ENCODE results near the gene FOXR1. TPM values are rescaled to one million over a fixed set of nuclear protein-coding genes. Genes with fewer than 3 reads are reported as not detected.
A peak's percentile ranks its signal among the peaks of the same experiment; 100 is the strongest.

Gene FOXR1
- total RNA-seq, 1 experiment from 2014 or later = not detected

DNA sequence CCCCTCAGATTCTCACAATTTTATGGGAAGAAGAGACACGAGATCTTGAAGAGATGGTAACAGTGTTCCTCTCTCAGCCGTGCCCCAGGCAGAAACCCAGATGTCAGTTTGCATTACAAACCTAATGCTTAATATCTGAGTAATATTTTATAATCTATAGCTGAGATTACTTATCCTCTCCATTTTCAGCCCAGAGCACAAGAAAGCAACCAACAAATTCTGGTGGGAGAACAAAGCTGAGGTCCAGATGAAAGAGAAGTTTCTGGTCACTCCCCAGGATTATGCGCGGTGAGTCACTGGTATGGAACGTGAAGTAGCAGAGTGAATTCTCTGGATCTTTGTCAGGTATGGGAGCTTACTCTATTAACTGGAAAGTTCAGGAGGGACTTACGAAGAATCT is 27.3 kb downstream of the FOXR1 start:
- intact Hi-C loops (cut with micrococcal nuclease; ENCODE audit: unreplicated experiment) = no loop called here
- peaks cover 14% of the 10 kb centered on the region for H3K4me1 ChIP-seq (ENCODE audit: insufficient read depth, low read length, poor library complexity, severe bottlenecking)
- ChIA-PET POLR2A (ENCODE audit: low non-redundant PET) (interaction anchor here (0.6 to 0.8 kb wide), 2 partner anchors 42 to 324 kb away, joined by 5 to 25 read pairs; no protein-coding TSS in a partner anchor), CTCF (no interaction called here)
- no peak for TF ChIP-seq EZH2 (IDR thresholded peaks at IDR 0.05; ENCODE audit: borderline replicate concordance, low read depth, low read length, poor library complexity, severe bottlenecking)
- TF ChIP-seq, protein P1, sequence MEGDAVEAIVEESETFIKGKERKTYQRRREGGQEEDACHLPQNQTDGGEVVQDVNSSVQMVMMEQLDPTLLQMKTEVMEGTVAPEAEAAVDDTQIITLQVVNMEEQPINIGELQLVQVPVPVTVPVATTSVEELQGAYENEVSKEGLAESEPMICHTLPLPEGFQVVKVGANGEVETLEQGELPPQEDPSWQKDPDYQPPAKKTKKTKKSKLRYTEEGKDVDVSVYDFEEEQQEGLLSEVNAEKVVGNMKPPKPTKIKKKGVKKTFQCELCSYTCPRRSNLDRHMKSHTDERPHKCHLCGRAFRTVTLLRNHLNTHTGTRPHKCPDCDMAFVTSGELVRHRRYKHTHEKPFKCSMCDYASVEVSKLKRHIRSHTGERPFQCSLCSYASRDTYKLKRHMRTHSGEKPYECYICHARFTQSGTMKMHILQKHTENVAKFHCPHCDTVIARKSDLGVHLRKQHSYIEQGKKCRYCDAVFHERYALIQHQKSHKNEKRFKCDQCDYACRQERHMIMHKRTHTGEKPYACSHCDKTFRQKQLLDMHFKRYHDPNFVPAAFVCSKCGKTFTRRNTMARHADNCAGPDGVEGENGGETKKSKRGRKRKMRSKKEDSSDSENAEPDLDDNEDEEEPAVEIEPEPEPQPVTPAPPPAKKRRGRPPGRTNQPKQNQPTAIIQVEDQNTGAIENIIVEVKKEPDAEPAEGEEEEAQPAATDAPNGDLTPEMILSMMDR (conservative IDR thresholded peaks at IDR 0.05; ENCODE audit: low read depth, low read length) = no peak
- TSS peak; percentile 45 for BruUV-seq (replicated peaks)
- no peaks in the 10 kb centered on the region for H3K27me3 ChIP-seq (replicated peaks; ENCODE audit: insufficient read depth, low read depth, low read length, poor library complexity)
- no peaks in the 10 kb centered on the region for H3K9me3 ChIP-seq (ENCODE audit: low read depth, low read length, poor library complexity, severe bottlenecking)
- peak overlapping the region; percentile 67 for H3K27ac ChIP-seq (ENCODE audit: low read depth, low read length, poor library complexity, severe bottlenecking)
- peak; percentile 40 for DNase-seq (ENCODE audit: low spot score)
- H3K4me3 ChIP-seq (ENCODE audit: low read depth, low read length, poor library complexity, severe bottlenecking) = peak overlapping the region; percentile 79
- H3K36me3 ChIP-seq (ENCODE audit: insufficient read depth, low read length, poor library complexity, severe bottlenecking) = peaks cover 32% of the 10 kb centered on the region

DNA sequence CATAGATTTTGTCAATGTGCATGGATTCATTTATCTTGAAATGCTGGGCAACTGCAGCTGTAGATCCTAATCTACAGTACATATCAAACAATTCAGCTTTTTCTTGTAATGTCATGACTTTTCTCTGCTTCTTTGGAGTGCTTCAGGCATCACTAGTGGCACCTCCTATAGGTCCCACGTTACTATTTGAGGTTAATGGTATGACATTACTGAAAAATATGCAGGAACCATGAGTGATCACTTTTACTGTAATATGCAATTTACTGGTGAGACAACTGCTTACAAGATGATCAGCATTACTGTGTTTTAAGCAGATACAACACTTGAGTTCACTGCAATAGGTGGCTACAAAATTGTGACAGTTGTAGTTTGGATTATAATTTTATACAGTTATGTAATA is 29.3 kb downstream of the FOXR1 start:
- Histone ChIP-seq H3K4me1 (ENCODE audit: insufficient read depth, low read length, poor library complexity, severe bottlenecking) (peaks cover 14% of the 10 kb centered on the region), H3K27me3 (replicated peaks; ENCODE audit: insufficient read depth, low read depth, low read length, poor library complexity) (no peaks in the 10 kb centered on the region), H3K9me3 (ENCODE audit: low read depth, low read length, poor library complexity, severe bottlenecking) (no peaks in the 10 kb centered on the region), H3K36me3 (ENCODE audit: insufficient read depth, low read length, poor library complexity, severe bottlenecking) (peaks cover 37% of the 10 kb centered on the region), H3K27ac (ENCODE audit: low read depth, low read length, poor library complexity, severe bottlenecking) (no peak overlapping the region), H3K4me3 (ENCODE audit: low read depth, low read length, poor library complexity, severe bottlenecking) (no peak overlapping the region)
- DNase-seq (ENCODE audit: low spot score) = no peak
- TF ChIP-seq, protein P1 (conservative IDR thresholded peaks at IDR 0.05; ENCODE audit: low read depth, low read length) = no peak
- no peak for TF ChIP-seq EZH2 (IDR thresholded peaks at IDR 0.05; ENCODE audit: borderline replicate concordance, low read depth, low read length, poor library complexity, severe bottlenecking)
- CTCF ChIA-PET = no interaction called here
- no TSS peak for BruUV-seq (replicated peaks)
- POLR2A ChIA-PET (ENCODE audit: low non-redundant PET) = no interaction called here
- intact Hi-C loops (cut with micrococcal nuclease; ENCODE audit: unreplicated experiment) = no loop called here

DNA sequence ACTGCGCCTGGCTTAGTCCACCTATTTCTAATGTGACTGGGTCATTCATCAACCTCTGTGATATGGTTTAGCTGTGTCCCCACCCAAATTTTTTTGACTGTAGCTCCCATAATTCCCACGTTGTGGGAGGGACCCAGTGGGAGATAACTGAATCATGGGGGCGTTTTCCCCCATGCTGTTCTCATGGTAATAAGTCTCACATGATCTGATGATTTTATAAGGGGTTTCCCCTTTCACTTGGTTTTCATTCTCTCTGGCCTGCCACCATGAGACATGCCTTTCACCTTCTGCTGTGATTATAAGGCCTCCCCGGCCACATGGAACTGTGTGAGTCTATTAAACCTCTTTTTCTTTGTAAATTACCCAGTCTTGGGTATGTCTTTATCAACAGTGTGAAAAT is 35.1 kb downstream of the FOXR1 start:
- TF ChIP-seq, protein P1 (conservative IDR thresholded peaks at IDR 0.05; ENCODE audit: low read depth, low read length) = no peak
- no peak for TF ChIP-seq EZH2 (IDR thresholded peaks at IDR 0.05; ENCODE audit: borderline replicate concordance, low read depth, low read length, poor library complexity, severe bottlenecking)
- Histone ChIP-seq H3K9me3 (ENCODE audit: low read depth, low read length, poor library complexity, severe bottlenecking) (no peaks in the 10 kb centered on the region), H3K36me3 (ENCODE audit: insufficient read depth, low read length, poor library complexity, severe bottlenecking) (peaks cover 27% of the 10 kb centered on the region), H3K27ac (ENCODE audit: low read depth, low read length, poor library complexity, severe bottlenecking) (no peak overlapping the region), H3K4me1 (ENCODE audit: insufficient read depth, low read length, poor library complexity, severe bottlenecking) (no peaks in the 10 kb centered on the region), H3K4me3 (ENCODE audit: low read depth, low read length, poor library complexity, severe bottlenecking) (no peak overlapping the region), H3K27me3 (replicated peaks; ENCODE audit: insufficient read depth, low read depth, low read length, poor library complexity) (no peaks in the 10 kb centered on the region)
- CTCF ChIA-PET = no interaction called here
- BruUV-seq (replicated peaks) = no TSS peak
- DNase-seq (ENCODE audit: low spot score) = peak; percentile 28
- intact Hi-C loops (cut with micrococcal nuclease; ENCODE audit: unreplicated experiment) = no loop called here
- POLR2A ChIA-PET (ENCODE audit: low non-redundant PET) = no interaction called here

All from A673 (cell line).